Type B pancreatic cell (in vitro differentiated cells): ENCODE data around the gene DAPK2. TPM values are rescaled to one million over a fixed set of nuclear protein-coding genes. Genes with fewer than 3 reads are reported as not detected.
"Not testable (repeated sequence)": the region's sequence is repeated elsewhere in the genome, so short reads cannot be mapped to it uniquely, and the experiment has no call there.

ENCODE experiments used
- DNase-seq: peaks from one replicate; pipeline ENCODE4 v3.0.0; 2021; ENCODE audit warnings: mixed read lengths; ENCODE audit not compliant: unreplicated experiment; ENCODE audit errors: extremely low spot score
- H3K27ac Mint-ChIP-seq: 2 replicates; pipeline ENCODE4 v1.8.0; 2021; ENCODE audit warnings: mild to moderate bottlenecking, mixed read lengths
- H3K27me3 Mint-ChIP-seq: 2 replicates; pipeline ENCODE4 v1.8.0; 2021; ENCODE audit warnings: mixed read lengths
- H3K36me3 Mint-ChIP-seq: 2 replicates; pipeline ENCODE4 v1.8.0; 2021; ENCODE audit warnings: mixed read lengths
- H3K4me1 Mint-ChIP-seq: one replicate; pipeline ENCODE4 v1.8.0; 2021; ENCODE audit warnings: mixed read lengths; ENCODE audit not compliant: unreplicated experiment
- H3K4me3 Mint-ChIP-seq: 2 replicates; pipeline ENCODE4 v1.8.0; 2021; ENCODE audit warnings: mild to moderate bottlenecking, mixed read lengths
- H3K9me3 Mint-ChIP-seq: 2 replicates; pipeline ENCODE4 v1.8.0; 2021; ENCODE audit warnings: mixed read lengths
- CTCF ChIP-seq: fragments of 200-600 bp; sonication (generic); conservative IDR thresholded peaks from 2 replicates; pipeline ENCODE4 v1.5.0; 2021; ENCODE audit warnings: antibody characterized with exemption, mild to moderate bottlenecking
- total RNA-seq: library from RNA; stranded (reverse); gene quantifications from 2 replicates; pipeline ENCODE4 v1.2.1, GENCODE V29; 2021; ENCODE audit warnings: low replicate concordance

Gene DAPK2
- total RNA-seq, 1 donor from 2014 or later, result 5.0 TPM

GRCh38 chr15:64090527-64090926 is 44.2 kb upstream of the DAPK2 start:
- DNase-seq, result no peak
- no peaks in the 10 kb centered on the region for H3K27me3 Mint-ChIP-seq
- H3K4me1 Mint-ChIP-seq, result peaks cover 32% of the 10 kb centered on the region
- peaks cover 17% of the 10 kb centered on the region for H3K36me3 Mint-ChIP-seq
- H3K27ac Mint-ChIP-seq, result peak overlapping the region; percentile 36
- peak overlapping the region; percentile 14 for H3K4me3 Mint-ChIP-seq
- no peaks in the 10 kb centered on the region for H3K9me3 Mint-ChIP-seq
- TF ChIP-seq CTCF, result no peak

- Mint-ChIP-seq H3K27ac (no peak overlapping the region), H3K9me3 (no peaks in the 10 kb centered on the region), H3K36me3 (peaks cover 17% of the 10 kb centered on the region), H3K4me1 (peaks cover 26% of the 10 kb centered on the region), H3K27me3 (no peaks in the 10 kb centered on the region), H3K4me3 (no peak overlapping the region)
- DNase-seq, result no peak
- no peak for TF ChIP-seq CTCF
Observed at GRCh38 chr15:64089543-64090280, 43.4 kb upstream of the DAPK2 start.

GRCh38 chr15:64082757-64083156 is 36.5 kb upstream of the DAPK2 start:
- no peak for TF ChIP-seq CTCF
- Mint-ChIP-seq H3K4me3 (no peak overlapping the region), H3K27me3 (no peaks in the 10 kb centered on the region), H3K9me3 (no peaks in the 10 kb centered on the region), H3K27ac (no peak overlapping the region), H3K4me1 (no peaks in the 10 kb centered on the region), H3K36me3 (peaks cover 2% of the 10 kb centered on the region)
- no peak for DNase-seq

GRCh38 chr15:64073496-64073895 is 27.2 kb upstream of the DAPK2 start:
- H3K36me3 Mint-ChIP-seq, H3K4me1 Mint-ChIP-seq, H3K27ac Mint-ChIP-seq, H3K4me3 Mint-ChIP-seq, H3K9me3 Mint-ChIP-seq, DNase-seq, H3K27me3 Mint-ChIP-seq: not testable (repeated sequence)

- no peaks in the 10 kb centered on the region for H3K4me1 Mint-ChIP-seq
- H3K27ac Mint-ChIP-seq, result no peak overlapping the region
- H3K36me3 Mint-ChIP-seq, result peaks cover 8% of the 10 kb centered on the region
- H3K4me3 Mint-ChIP-seq, result no peak overlapping the region
- DNase-seq, result no peak
- no peaks in the 10 kb centered on the region for H3K27me3 Mint-ChIP-seq
- TF ChIP-seq CTCF, result no peak
- no peaks in the 10 kb centered on the region for H3K9me3 Mint-ChIP-seq
Observed at GRCh38 chr15:64072812-64073211, 26.5 kb upstream of the DAPK2 start.

- no peak for DNase-seq
- no peak overlapping the region for H3K4me3 Mint-ChIP-seq
- H3K27me3 Mint-ChIP-seq, result no peaks in the 10 kb centered on the region
- H3K27ac Mint-ChIP-seq, result no peak overlapping the region
- no peaks in the 10 kb centered on the region for H3K9me3 Mint-ChIP-seq
- H3K36me3 Mint-ChIP-seq, result peaks cover 8% of the 10 kb centered on the region
- no peak for TF ChIP-seq CTCF
- peaks cover 4% of the 10 kb centered on the region for H3K4me1 Mint-ChIP-seq
Observed at GRCh38 chr15:64071931-64072765, 25.9 kb upstream of the DAPK2 start.
